Stimulated activated CD4-positive, alpha-beta T cell treated with anti-CD3 and anti-CD28 coated beads, Interleukin-2, amount 100 ng/mL, for 4 hours (primary cell): ENCODE data around the gene AIFM1.
A peak's percentile ranks its signal among the peaks of the same experiment; 100 is the strongest.

ENCODE experiments used
- DNase-seq: peaks from one replicate; pipeline ENCODE4 v3.0.0-alpha.2; 2020; ENCODE audit warnings: low read depth

The AIFM1 gene

GRCh38 chrX:130093271-130093670 lies 72.4 kb downstream of the AIFM1 start:
- no peak for DNase-seq

- DNase-seq = peak; percentile 58
Measured at GRCh38 chrX:130091980-130092522, 73.6 kb downstream of the AIFM1 start.

GRCh38 chrX:130090364-130090763 lies 75.3 kb downstream of the AIFM1 start:
- DNase-seq = no peak

GRCh38 chrX:130086447-130087206 lies 79.0 kb downstream of the AIFM1 start:
- peak; percentile 47 for DNase-seq

- no peak for DNase-seq
Measured at GRCh38 chrX:130085551-130086446, 79.8 kb downstream of the AIFM1 start.

GRCh38 chrX:130084631-130085237 lies 80.9 kb downstream of the AIFM1 start:
- DNase-seq = no peak

- no peak for DNase-seq
Measured at GRCh38 chrX:130083656-130084382, 81.8 kb downstream of the AIFM1 start.

- no peak for DNase-seq
Measured at GRCh38 chrX:130083107-130083490, 82.5 kb downstream of the AIFM1 start.

GRCh38 chrX:130082244-130083106 lies 83.2 kb downstream of the AIFM1 start:
- peak; percentile 67 for DNase-seq

GRCh38 chrX:130081421-130082045 lies 84.1 kb downstream of the AIFM1 start:
- no peak for DNase-seq

GRCh38 chrX:130080791-130081367 lies 84.8 kb downstream of the AIFM1 start:
- DNase-seq = no peak

- DNase-seq = peak; percentile 42
Measured at GRCh38 chrX:130079824-130080406, 85.7 kb downstream of the AIFM1 start.
